Measurements from ENCODE around the gene LRRC32.

The LRRC32 gene

GRCh38 chr11:76663486-76663810 is 7.1 kb downstream of the LRRC32 start:
- H3K9ac ChIP-seq (ENCODE audit: low read depth, low read length), result no peak overlapping the region; the same call in 1 of the 2 replicates
- 0 out of 2 replicates have a peak, but pooled peaks cover 2% of the 10 kb centered on the region for H3K4me1 ChIP-seq (ENCODE audit: control insufficient read depth, insufficient read depth, low read length)

GRCh38 chr11:76662656-76663485 is 7.7 kb downstream of the LRRC32 start:
- Histone ChIP-seq H3K27ac (ENCODE audit: low read depth, low read length) (no peak overlapping the region), H3K9me3 (ENCODE audit: control insufficient read depth, insufficient read depth, low read length) (no peaks in the 10 kb centered on the region), H3K4me3 (ENCODE audit: low read depth, low read length) (no peak overlapping the region), H3K36me3 (ENCODE audit: control insufficient read depth, insufficient read depth, low read length) (no peaks in the 10 kb centered on the region), H3K4me1 (ENCODE audit: control insufficient read depth, insufficient read depth, low read length) (0 out of 2 replicates have a peak, but pooled peaks cover 2% of the 10 kb centered on the region), H3K9ac (ENCODE audit: low read depth, low read length) (no peak overlapping the region; the same call in 1 of the 2 replicates), H3K27me3 (ENCODE audit: control insufficient read depth, insufficient read depth, low read length) (no peaks in the 10 kb centered on the region)

More at GRCh38 chr11:76663486-76663810, 7.1 kb downstream of the LRRC32 start:
- no peaks in the 10 kb centered on the region for H3K9me3 ChIP-seq (ENCODE audit: control insufficient read depth, insufficient read depth, low read length)
- H3K4me3 ChIP-seq (ENCODE audit: low read depth, low read length), result no peak overlapping the region
- no peaks in the 10 kb centered on the region for H3K27me3 ChIP-seq (ENCODE audit: control insufficient read depth, insufficient read depth, low read length)
- H3K36me3 ChIP-seq (ENCODE audit: control insufficient read depth, insufficient read depth, low read length), result no peaks in the 10 kb centered on the region
- H3K27ac ChIP-seq (ENCODE audit: low read depth, low read length), result no peak overlapping the region

- Histone ChIP-seq H3K9ac (ENCODE audit: low read depth, low read length) (no peak overlapping the region), H3K36me3 (ENCODE audit: control insufficient read depth, insufficient read depth, low read length) (no peaks in the 10 kb centered on the region)
Measured at GRCh38 chr11:76661834-76662434, 8.6 kb downstream of the LRRC32 start.

GRCh38 chr11:76661306-76661751 is 9.2 kb downstream of the LRRC32 start:
- Histone ChIP-seq H3K27me3 (ENCODE audit: control insufficient read depth, insufficient read depth, low read length) (no peaks in the 10 kb centered on the region), H3K9me3 (ENCODE audit: control insufficient read depth, insufficient read depth, low read length) (no peaks in the 10 kb centered on the region), H3K27ac (ENCODE audit: low read depth, low read length) (no peak overlapping the region), H3K9ac (ENCODE audit: low read depth, low read length) (no peak overlapping the region), H3K36me3 (ENCODE audit: control insufficient read depth, insufficient read depth, low read length) (no peaks in the 10 kb centered on the region), H3K4me1 (ENCODE audit: control insufficient read depth, insufficient read depth, low read length) (no peaks in the 10 kb centered on the region), H3K4me3 (ENCODE audit: low read depth, low read length) (no peak overlapping the region)

More at GRCh38 chr11:76661834-76662434, 8.6 kb downstream of the LRRC32 start:
- Histone ChIP-seq H3K9me3 (ENCODE audit: control insufficient read depth, insufficient read depth, low read length) (no peaks in the 10 kb centered on the region), H3K4me1 (ENCODE audit: control insufficient read depth, insufficient read depth, low read length) (no peaks in the 10 kb centered on the region), H3K4me3 (ENCODE audit: low read depth, low read length) (no peak overlapping the region), H3K27ac (ENCODE audit: low read depth, low read length) (no peak overlapping the region), H3K27me3 (ENCODE audit: control insufficient read depth, insufficient read depth, low read length) (no peaks in the 10 kb centered on the region)

- no peaks in the 10 kb centered on the region for H3K9me3 ChIP-seq (ENCODE audit: control insufficient read depth, insufficient read depth, low read length)
- H3K4me1 ChIP-seq (ENCODE audit: control insufficient read depth, insufficient read depth, low read length), result no peaks in the 10 kb centered on the region; the same call in 1 of the 2 replicates
- no peak overlapping the region for H3K9ac ChIP-seq (ENCODE audit: low read depth, low read length)
- H3K4me3 ChIP-seq (ENCODE audit: low read depth, low read length), result no peak overlapping the region
- H3K36me3 ChIP-seq (ENCODE audit: control insufficient read depth, insufficient read depth, low read length), result no peaks in the 10 kb centered on the region
- H3K27me3 ChIP-seq (ENCODE audit: control insufficient read depth, insufficient read depth, low read length), result no peaks in the 10 kb centered on the region
- H3K27ac ChIP-seq (ENCODE audit: low read depth, low read length), result no peak overlapping the region
Measured at GRCh38 chr11:76660533-76661305, 9.8 kb downstream of the LRRC32 start.

GRCh38 chr11:76659672-76660532 is 10.6 kb downstream of the LRRC32 start:
- Histone ChIP-seq H3K9ac (ENCODE audit: low read depth, low read length) (no peak overlapping the region), H3K4me3 (ENCODE audit: low read depth, low read length) (no peak overlapping the region), H3K36me3 (ENCODE audit: control insufficient read depth, insufficient read depth, low read length) (no peaks in the 10 kb centered on the region), H3K4me1 (ENCODE audit: control insufficient read depth, insufficient read depth, low read length) (no peaks in the 10 kb centered on the region; the same call in 1 of the 2 replicates), H3K9me3 (ENCODE audit: control insufficient read depth, insufficient read depth, low read length) (no peaks in the 10 kb centered on the region), H3K27me3 (ENCODE audit: control insufficient read depth, insufficient read depth, low read length) (no peaks in the 10 kb centered on the region), H3K27ac (ENCODE audit: low read depth, low read length) (no peak overlapping the region)

- Histone ChIP-seq H3K27ac (ENCODE audit: low read depth, low read length) (no peak overlapping the region), H3K4me1 (ENCODE audit: control insufficient read depth, insufficient read depth, low read length) (no peaks in the 10 kb centered on the region; the same call in 1 of the 2 replicates), H3K9ac (ENCODE audit: low read depth, low read length) (no peak overlapping the region), H3K4me3 (ENCODE audit: low read depth, low read length) (no peak overlapping the region), H3K36me3 (ENCODE audit: control insufficient read depth, insufficient read depth, low read length) (no peaks in the 10 kb centered on the region), H3K9me3 (ENCODE audit: control insufficient read depth, insufficient read depth, low read length) (no peaks in the 10 kb centered on the region), H3K27me3 (ENCODE audit: control insufficient read depth, insufficient read depth, low read length) (no peaks in the 10 kb centered on the region)
Measured at GRCh38 chr11:76658651-76659650, 11.6 kb downstream of the LRRC32 start.

- Histone ChIP-seq H3K4me1 (ENCODE audit: control insufficient read depth, insufficient read depth, low read length) (no peaks in the 10 kb centered on the region; the same call in 1 of the 2 replicates), H3K9me3 (ENCODE audit: control insufficient read depth, insufficient read depth, low read length) (no peaks in the 10 kb centered on the region), H3K9ac (ENCODE audit: low read depth, low read length) (no peak overlapping the region), H3K27ac (ENCODE audit: low read depth, low read length) (no peak overlapping the region), H3K36me3 (ENCODE audit: control insufficient read depth, insufficient read depth, low read length) (no peaks in the 10 kb centered on the region), H3K4me3 (ENCODE audit: low read depth, low read length) (no peak overlapping the region), H3K27me3 (ENCODE audit: control insufficient read depth, insufficient read depth, low read length) (no peaks in the 10 kb centered on the region)
Measured at GRCh38 chr11:76658231-76658630, 12.3 kb downstream of the LRRC32 start.

- no peak overlapping the region for H3K9ac ChIP-seq (ENCODE audit: low read depth, low read length)
Measured at GRCh38 chr11:76657187-76658170, 13.1 kb downstream of the LRRC32 start.

More at GRCh38 chr11:76657187-76658170, 13.1 kb downstream of the LRRC32 start:
- H3K27me3 ChIP-seq (ENCODE audit: control insufficient read depth, insufficient read depth, low read length), result no peaks in the 10 kb centered on the region
- no peak overlapping the region for H3K27ac ChIP-seq (ENCODE audit: low read depth, low read length)
- H3K9me3 ChIP-seq (ENCODE audit: control insufficient read depth, insufficient read depth, low read length), result no peaks in the 10 kb centered on the region
- H3K36me3 ChIP-seq (ENCODE audit: control insufficient read depth, insufficient read depth, low read length), result no peaks in the 10 kb centered on the region
- H3K4me1 ChIP-seq (ENCODE audit: control insufficient read depth, insufficient read depth, low read length), result no peaks in the 10 kb centered on the region; the same call in 1 of the 2 replicates
- H3K4me3 ChIP-seq (ENCODE audit: low read depth, low read length), result no peak overlapping the region

All from HUES48 (cell line).